SHP77 treated with DMSO at 0.1 percent for 48 hours (cell line): ENCODE data around the gene GJD2.
A peak's percentile ranks its signal among the peaks of the same experiment; 100 is the strongest.

Experiments used
- DNase-seq: peaks from one replicate; lab custom pipeline; 2025; lab: John Stamatoyannopoulos, UW

Gene GJD2

DNA sequence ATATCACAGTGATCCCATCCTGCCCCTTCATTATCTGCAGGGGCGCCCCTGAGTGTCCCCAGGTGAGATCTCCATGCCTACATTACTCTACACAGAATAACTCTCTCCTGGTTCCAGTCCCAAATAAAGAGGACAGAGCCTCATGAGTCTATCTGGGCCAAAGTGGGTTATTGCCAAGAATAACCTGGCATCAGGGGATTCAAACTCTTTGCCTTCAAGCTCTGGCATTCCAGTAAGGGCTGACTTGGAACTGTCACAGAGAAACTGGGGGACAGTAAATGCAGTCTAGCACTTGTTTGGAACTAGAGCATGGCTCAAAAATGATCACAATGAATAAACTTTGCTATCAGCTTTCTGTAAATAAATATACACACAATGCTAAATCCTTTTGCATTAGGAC is 30.3 kb downstream of the GJD2 start:
- DNase-seq, result no peak

DNA sequence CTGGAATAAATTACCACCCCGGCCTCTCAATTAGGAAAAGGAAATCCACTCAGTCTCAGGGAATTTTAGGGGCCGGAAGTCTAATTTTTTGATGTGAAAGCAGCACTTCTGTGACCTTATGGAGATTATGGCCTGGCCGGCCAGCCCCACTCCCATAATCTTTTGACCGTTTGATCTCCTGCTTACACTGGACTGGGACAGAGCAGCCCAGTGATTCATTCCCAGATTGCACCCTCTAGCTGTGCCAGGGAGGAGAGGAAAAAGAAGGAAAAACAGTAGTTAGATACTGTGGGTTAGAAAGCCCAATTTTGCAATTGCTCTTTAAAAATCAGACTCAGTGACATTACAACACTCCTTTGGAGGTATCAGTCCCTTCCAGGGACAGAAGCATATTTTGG is 32.4 kb downstream of the GJD2 start:
- peak; percentile 61 for DNase-seq

DNA sequence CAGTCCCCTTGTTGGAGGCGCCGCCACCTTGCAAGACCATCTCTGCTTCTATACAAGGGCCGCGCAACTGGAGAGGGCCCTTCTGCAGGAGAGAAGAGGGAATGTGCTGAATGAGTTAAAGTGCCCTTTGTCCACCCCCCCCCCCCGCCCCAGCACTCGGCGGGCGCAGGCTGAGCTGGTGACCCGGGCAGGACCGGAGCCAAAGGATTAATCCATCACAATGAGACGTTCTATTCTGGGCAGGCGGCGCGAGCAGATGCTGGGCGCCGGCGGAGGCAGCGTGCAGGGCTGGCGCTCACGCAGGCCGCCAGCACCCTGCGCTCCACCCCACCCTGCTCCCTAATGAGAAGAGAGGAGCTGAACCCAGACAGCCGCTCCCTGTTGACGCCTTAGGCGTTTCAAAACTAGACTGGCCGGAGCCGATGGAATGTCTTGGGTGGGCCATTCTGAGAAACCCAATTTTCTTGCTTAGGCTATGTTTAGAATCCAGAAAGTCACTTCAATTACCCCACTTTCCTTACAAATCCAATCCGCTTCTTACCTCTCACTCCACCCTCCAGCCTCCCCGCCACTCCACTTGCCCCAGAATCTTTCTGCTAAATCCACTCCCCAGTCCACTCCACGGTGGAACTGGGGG is 32.9 kb downstream of the GJD2 start:
- DNase-seq, result peak; percentile 78

DNA sequence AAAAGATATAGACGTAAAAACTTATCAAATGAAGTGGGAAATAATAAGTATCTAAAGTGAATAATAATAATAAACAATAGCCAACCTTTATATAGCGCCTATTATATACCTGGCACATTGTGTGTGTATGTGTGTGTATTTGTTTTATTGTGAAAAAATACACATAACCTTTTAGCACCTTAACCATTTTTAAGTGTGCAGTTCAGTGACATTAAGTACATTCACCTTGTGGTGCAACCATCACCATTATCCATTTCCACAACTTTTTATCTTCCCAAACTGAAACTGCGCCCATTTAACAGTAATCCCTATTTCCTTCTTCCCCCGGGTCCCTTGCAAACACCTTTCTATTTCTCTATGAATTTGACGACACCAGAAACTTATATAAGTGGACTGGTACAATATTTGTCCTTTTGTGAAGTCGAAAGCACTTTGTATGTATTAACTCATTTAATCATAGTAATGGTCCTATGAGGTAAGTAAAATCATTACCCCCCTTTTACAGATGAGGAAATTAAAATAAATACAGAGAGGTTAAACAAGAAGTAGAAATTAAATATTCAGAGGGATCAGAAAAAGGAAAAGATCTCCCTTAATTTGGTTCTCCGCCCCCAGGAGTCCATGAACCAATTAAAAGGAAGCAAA is 33.5 kb downstream of the GJD2 start:
- no peak for DNase-seq

DNA sequence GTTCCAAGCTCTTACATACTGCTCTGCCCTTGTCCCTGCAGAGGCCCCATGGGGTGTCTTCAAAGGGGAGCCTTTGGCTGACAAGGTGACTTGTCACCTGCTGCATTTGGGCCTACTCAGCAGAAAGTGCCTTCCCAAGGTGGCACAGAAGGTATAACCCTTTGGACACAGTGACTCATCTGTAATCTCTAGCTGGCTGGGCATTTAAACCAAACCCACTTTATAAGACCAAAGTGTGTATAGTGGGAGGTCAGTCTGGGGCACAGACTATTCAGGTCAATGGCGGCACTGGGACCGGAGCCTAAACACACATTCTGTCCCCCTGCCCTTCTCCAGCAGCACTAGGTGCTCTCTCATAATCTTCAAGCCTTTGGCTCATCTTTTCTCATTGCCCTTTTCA is 35.1 kb downstream of the GJD2 start:
- no peak for DNase-seq

DNA sequence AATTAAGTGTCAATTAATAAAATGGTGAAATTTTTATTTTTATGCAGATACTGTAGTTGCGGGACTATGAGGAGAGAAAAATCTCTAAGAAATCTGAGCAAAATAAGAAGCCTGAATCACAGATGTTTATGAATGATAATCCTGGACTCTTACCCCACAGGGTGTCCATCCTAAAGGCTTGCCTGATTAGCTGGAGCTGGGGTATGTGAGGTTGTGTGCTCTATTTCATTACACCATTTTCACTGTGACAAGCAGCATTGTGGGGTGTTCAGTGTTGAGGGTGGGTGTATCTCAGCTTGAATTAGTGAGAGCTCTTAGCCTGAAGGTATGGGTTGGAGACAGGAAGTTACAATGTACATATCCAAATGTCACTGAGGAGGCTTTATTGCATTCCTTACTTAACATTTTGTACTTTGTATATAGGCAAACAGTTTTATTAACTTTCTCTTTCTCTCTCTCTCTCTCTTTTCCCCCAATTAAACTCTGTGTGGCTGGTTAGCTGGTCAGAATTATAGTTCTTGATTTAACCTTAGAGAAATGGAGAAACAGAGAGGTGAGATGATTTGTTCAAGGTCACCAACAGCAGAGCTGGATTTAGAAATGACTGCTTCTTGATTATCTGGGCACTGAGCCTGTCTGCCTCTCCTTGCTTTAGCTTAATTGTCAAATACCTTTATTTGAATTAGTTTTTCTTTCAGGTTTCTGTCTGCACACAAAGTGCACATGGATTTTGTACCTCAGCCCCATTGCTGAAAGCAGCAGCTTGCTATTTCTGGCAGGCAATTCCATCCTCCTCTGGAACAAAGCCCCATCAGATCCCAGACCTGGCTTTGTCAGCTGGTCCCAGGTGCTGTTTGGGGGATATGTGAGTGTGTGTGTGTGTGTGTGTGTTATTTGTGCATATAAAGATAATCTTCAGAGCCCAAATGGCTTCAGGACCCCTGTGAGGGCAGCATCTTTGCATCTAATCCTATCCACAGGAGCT is 35.8 kb downstream of the GJD2 start:
- no peak for DNase-seq

DNA sequence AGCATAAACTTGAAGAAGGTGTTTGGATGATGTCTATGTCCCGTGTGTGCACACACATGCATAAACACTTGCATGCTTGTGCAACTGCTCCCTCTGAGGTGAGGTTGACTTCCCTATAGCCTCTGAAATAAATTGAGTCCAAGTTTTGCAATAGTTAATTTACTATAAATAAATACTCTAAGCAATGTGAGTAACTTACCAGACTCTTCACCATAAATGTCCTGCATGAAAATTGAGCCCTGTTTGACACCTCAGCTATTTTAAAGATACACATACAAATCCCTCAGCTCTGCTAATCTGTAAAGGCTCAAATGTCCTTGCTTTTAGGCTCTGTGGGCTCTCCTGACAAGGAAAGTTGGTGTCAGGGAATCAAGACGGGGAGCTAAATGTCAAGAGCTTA is 37.1 kb downstream of the GJD2 start:
- no peak for DNase-seq

DNA sequence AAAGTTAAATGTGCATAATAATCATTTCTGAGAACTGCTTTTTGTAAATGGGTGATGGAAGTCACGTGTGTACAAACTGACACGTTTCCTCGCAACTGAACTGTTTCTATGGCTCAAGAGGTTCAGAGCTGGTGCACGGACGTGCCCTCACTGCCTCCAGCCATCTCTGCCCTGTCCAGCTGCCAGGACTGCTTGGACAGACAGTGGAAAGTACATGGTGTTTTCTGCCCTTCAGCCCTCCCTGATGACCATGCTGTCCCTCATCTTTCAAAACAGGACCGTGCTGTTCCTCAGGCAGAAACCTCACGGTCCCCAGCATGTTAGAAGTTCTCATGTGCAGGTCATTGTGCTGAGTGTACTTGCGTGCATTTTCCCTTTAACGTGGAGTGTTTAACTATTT is 38.7 kb downstream of the GJD2 start:
- no peak for DNase-seq

DNA sequence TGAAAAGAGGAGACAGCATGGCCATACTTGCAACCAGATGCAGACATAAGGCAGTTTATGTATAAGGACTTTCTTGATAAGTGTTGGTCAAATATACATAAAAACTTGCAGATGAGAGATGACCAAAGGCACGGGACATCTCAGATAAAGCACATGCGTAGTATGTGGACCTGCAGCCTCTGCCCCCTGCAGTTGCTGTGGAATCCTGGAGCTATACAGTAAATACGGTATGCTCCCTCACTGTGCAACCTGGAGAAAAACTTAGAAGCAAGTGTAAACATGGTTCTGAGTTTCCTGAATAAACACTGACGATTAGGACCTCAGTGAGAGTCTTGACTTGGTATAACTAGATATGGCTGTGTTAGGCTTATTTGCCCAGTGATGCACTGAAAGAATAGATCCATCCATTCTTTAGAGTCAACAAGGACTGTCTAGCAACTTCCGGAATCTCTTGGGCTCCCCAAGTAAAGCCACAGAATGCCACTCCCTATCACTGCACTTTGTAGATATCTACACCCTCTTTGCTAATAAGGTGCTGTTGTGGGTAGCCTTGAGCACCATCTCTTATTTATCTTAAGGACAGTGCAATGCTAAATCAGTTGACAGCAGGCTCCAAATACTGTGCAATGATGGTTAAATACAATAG is 40.2 kb downstream of the GJD2 start:
- no peak for DNase-seq

DNA sequence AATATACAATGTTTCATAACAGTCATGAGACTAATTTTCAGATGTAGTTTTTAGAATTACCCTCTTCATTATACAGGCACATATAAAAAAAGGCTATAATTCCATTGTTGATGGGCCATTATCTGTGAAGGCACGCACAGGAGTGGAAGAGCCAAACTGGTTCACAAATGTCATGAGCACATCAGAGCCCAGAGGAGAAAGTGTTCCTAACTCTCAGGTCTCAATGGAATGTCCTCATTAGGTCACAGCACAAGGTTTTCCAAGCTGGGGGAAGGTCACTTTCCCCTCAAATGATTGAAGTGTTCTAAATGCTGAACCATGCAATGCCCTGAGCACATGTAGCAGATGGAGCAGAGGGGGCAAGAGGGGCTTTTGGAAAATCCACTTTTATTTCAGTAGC is 41.2 kb downstream of the GJD2 start:
- DNase-seq, result no peak

DNA sequence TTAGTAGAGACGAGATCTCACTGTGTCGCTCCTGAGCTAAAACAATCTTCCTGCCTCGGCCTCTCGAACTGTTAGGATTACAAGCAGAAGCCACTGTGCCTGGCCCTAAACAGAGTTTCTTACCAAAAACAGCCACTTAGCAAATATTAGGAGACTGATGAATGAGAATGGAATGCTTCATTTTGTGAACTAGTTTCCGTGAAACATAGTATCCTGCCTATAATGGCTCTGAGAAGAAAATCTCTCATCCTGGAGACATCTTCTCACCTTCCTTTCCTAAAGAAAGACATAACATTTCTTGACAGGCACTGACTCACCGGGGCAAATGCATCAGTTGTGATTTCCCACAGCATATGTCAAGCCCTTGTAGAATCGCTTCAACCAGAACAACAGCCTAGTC is 44.9 kb downstream of the GJD2 start:
- DNase-seq, result no peak

DNA sequence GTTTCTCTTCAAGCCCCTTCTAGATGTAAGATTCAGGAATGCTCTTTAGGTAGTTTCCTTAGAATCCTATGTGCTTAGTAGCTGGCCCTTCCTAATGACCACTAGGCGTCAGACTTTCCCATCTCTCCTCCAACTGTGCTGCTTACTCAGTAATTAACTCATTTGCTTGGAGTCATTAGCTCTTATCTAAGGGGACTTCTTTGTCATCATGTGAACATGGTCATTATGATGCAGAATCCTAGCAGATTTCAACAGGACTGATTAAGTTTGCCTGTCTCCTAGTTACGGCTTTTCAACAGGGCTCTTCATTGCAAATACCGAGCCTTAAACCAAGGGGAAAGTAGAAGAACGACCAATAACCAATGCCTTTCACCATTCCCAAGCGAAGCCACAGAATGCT is 46.4 kb downstream of the GJD2 start:
- DNase-seq, result peak; percentile 7

DNA sequence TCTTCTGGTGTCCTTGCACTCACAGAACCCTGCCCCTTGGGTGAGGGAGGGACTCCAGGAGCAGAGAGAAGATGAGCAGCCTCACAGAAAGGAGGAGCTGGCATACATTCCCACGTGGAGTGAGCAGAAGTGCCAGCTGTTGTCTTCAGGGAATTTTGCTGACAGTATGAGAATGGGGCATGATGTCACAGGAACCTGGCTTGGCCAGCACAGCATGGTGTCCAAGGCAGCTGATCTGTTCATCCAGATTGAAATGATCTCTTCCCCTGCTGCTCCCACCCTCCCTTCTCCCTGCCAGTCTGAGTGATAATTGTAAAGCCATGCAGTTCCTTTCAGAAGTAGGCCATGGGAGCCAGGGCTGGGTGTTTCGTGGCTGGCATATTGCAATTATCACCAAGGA is 53.3 kb downstream of the GJD2 start:
- no peak for DNase-seq
